Stimulated activated CD8-positive, alpha-beta memory T cell treated with anti-CD3 and anti-CD28 coated beads, Interleukin-15, amount 100 ng/mL, for 24 hours (primary cell): ENCODE results near the gene PROS1.

Experiments
- DNase-seq: peaks from one replicate; pipeline ENCODE4 v3.0.0-alpha.2; 2020; ENCODE audit warnings: low read depth

PROS1 gene

GRCh38 chr3:93973131-93974126, at the start of gene PROS1:
TSS of gene PROS1 (minus strand) at chr3:93973896. CDS start at chr3:93973749, 147 bp downstream.
- DNase-seq = peak; percentile 16

- no peak for DNase-seq
Observed at GRCh38 chr3:94020293-94020692, 46.6 kb upstream of the PROS1 start.

GRCh38 chr3:94019659-94020058, 46.0 kb upstream of the PROS1 start:
- DNase-seq = no peak

GRCh38 chr3:94015025-94015424, 41.3 kb upstream of the PROS1 start:
- DNase-seq = no peak

GRCh38 chr3:94012185-94012584, 38.5 kb upstream of the PROS1 start:
- DNase-seq = no peak

GRCh38 chr3:94011233-94011711, 37.6 kb upstream of the PROS1 start:
- DNase-seq = no peak

- no peak for DNase-seq
Observed at GRCh38 chr3:94009608-94010007, 35.9 kb upstream of the PROS1 start.

GRCh38 chr3:94008253-94008652, 34.6 kb upstream of the PROS1 start:
- no peak for DNase-seq

GRCh38 chr3:94004301-94004910, 30.7 kb upstream of the PROS1 start:
- no peak for DNase-seq

GRCh38 chr3:94001827-94002495, 28.3 kb upstream of the PROS1 start:
- DNase-seq = no peak

- DNase-seq = no peak
Observed at GRCh38 chr3:94001191-94001590, 27.5 kb upstream of the PROS1 start.

GRCh38 chr3:93994056-93994455, 20.4 kb upstream of the PROS1 start:
- DNase-seq = no peak

GRCh38 chr3:93992207-93992606, 18.5 kb upstream of the PROS1 start:
- DNase-seq = no peak

GRCh38 chr3:93991631-93992030, 17.9 kb upstream of the PROS1 start:
- DNase-seq = no peak

- DNase-seq = no peak
Observed at GRCh38 chr3:93989241-93989640, 15.5 kb upstream of the PROS1 start.

GRCh38 chr3:93988764-93989163, 15.1 kb upstream of the PROS1 start:
- no peak for DNase-seq

- DNase-seq = no peak
Observed at GRCh38 chr3:93988283-93988682, 14.6 kb upstream of the PROS1 start.

- DNase-seq = no peak
Observed at GRCh38 chr3:93984618-93985017, 10.9 kb upstream of the PROS1 start.

- no peak for DNase-seq
Observed at GRCh38 chr3:93983408-93983807, 9.7 kb upstream of the PROS1 start.

- DNase-seq = no peak
Observed at GRCh38 chr3:93981649-93982048, 8.0 kb upstream of the PROS1 start.

- DNase-seq = peak; percentile 74
Observed at GRCh38 chr3:93979850-93980676, 6.4 kb upstream of the PROS1 start, which contains the start of gene ARL13B. TSS of gene ARL13B (plus strand) at chr3:93980155. CDS start at chr3:93980424, 269 bp downstream.

- no peak for DNase-seq
Observed at GRCh38 chr3:93969997-93970396, 3.7 kb downstream of the PROS1 start.
